Panc1 (cell line): ENCODE data around the gene PATJ.

Source experiments
- POLR2AphosphoS5 ChIP-seq: IDR thresholded peaks from 2 replicates; pipeline ENCODE4 v1.6.1; 2012; ENCODE audit warnings: mild to moderate bottlenecking, low read depth, low read length, moderate library complexity
- REST ChIP-seq, 2 experiments: IDR thresholded peaks; 2 replicates each; pipeline ENCODE4 v1.6.1; 2011 to 2012; ENCODE audit warnings: low read depth in 2 of 2, control low read depth in 1 of 2, low read length in 1 of 2, mild to moderate bottlenecking in 1 of 2, moderate library complexity in 1 of 2; ENCODE audit not compliant: insufficient read depth in 1 of 2

- TF ChIP-seq POLR2AphosphoS5 (no peak), REST (IDR thresholded peaks at IDR 0.05; ENCODE audit: insufficient read depth in 1 of 2, low read depth in 2 of 2, low read length in 1 of 2) (no peak)
These were observed 214.5 kb downstream of the PATJ start for GRCh38 chr1:61956784-61957183.
